ENCODE data around the gene ZNF598. TPM values are rescaled to one million over a fixed set of nuclear protein-coding genes. Genes with fewer than 3 reads are reported as not detected.

Gene ZNF598
- total and polyA plus RNA-seq, 7 experiments from 2014 or later: 1.9 to 63.2 (median 46.0) TPM

DNA sequence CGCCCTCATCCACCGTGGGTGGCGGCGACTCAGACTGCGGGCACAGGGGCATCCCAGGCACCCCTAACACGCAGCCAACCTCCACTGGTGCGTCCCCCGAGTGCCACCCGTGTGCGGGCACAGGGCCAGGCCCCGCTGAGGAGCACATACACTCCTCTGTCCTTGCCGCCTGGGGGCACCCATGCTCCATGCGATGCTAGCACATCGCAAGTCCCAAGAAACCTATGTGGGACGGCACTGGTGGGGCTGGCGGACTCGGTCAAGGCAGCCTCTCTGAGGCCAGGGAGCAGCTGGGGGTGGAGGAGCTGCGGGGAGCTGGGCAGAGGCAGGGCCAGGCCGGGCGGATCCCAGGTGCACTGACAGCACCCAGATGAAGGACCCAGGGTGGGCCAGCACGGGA is 4.0 kb downstream of the ZNF598 start:
- ChIA-PET POLR2A (interaction anchor here (1.9 to 2.4 kb wide), 2 partner anchors 41 to 150 kb away, joined by 5 to 7 read pairs; partner anchors contain the start of genes RPS2 and TRAF7), CTCF (interaction anchor here (0.6 kb wide), 1 partner anchor 19 kb away, joined by 3 read pairs; no protein-coding TSS in a partner anchor)
- peaks cover 22 to 48% (median 35%) of the 10 kb centered on the region in 7 donors for H3K4me1 Mint-ChIP-seq
- no peaks in the 10 kb centered on the region for H3K27me3 Mint-ChIP-seq
- H3K36me3 ChIP-seq (ENCODE audit: control insufficient read depth in 2 of 3, insufficient read depth in 3 of 3, low read length in 3 of 3): peaks cover 0 to 30% (median 5%) of the 10 kb centered on the region in 3 experiments
- no peak overlapping the region for H3K4me3 ChIP-seq (ENCODE audit: low read length)
- ATAC-seq: no peak
- peaks cover 0 to 12% (median 0%) of the 10 kb centered on the region in 5 donors for H3K36me3 Mint-ChIP-seq
- no peak overlapping the region for H3K27ac ChIP-seq (ENCODE audit: low read depth, low read length)
- H3K9me3 Mint-ChIP-seq: no peaks in the 10 kb centered on the region
- H3K27ac Mint-ChIP-seq: peak overlapping the region in 1 of 9 donors; percentile 77
- H3K4me3 Mint-ChIP-seq: peak overlapping the region in 1 of 10 donors; percentile 87
- intact Hi-C loops (cut with micrococcal nuclease): loop anchor here in 1 of 2 donors (5.0 kb wide), 1 partner anchor 42 kb away; the partner anchor contains the start of genes NTHL1 and TSC2
- H3K4me1 ChIP-seq (ENCODE audit: control insufficient read depth in 2 of 2, insufficient read depth in 2 of 2, low read length in 2 of 2): peaks cover 36 to 38% of the 10 kb centered on the region in 2 donors
- no peaks in the 10 kb centered on the region for H3K9me3 ChIP-seq (ENCODE audit: control insufficient read depth in 2 of 3, low read length in 3 of 3)
- H3K27me3 ChIP-seq (ENCODE audit: control insufficient read depth in 2 of 2, insufficient read depth in 2 of 2, low read length in 2 of 2): no peaks in the 10 kb centered on the region
- no peak for DNase-seq

DNA sequence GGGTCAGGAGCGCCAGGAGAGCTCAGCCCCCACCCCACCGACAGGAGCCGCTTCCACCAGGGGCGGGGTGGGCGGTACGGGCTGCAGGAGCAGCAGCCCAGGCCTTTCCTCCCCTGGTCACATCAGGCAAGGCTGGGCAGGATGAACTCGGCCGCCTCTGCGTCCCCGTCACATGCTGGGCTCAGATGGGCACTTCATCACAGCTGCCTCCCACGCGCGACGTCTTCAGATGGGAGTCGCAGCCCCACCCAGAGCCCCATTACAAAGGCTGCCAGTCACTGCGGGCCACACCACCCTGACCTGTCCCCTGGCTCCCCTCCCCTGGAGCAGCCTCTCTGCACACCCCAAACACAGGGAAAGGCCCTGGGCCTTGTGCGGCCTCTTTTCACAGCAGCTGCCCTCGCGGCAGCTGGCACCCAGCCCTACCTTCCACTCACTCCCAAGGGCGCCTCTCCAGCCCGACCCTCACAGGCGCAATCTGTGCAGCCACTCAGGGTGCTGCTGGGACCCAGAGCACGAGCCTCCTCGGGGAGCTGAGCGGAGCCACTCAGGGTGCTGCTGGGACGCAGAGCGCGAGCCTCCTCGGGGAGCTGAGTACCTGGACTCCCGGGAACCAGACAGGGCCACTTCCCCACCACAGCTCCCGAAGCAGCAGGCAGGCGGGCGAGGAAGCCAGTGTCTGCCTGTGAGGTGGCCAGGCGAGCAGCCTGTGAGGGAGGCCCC is 4.7 kb downstream of the ZNF598 start:
- intact Hi-C loops (cut with micrococcal nuclease): loop anchor here in 1 of 2 donors (5.0 kb wide), 1 partner anchor 42 kb away; the partner anchor contains the start of genes NTHL1 and TSC2
- H3K4me3 Mint-ChIP-seq: peak overlapping the region in 2 of 10 donors; percentile 14 to 21
- ATAC-seq (no peak), DNase-seq (no peak)
- Histone ChIP-seq H3K27me3 (ENCODE audit: control insufficient read depth in 2 of 2, insufficient read depth in 2 of 2, low read length in 2 of 2) (no peaks in the 10 kb centered on the region), H3K27ac (ENCODE audit: low read depth, low read length) (no peak overlapping the region), H3K4me3 (ENCODE audit: low read length) (no peak overlapping the region), H3K36me3 (ENCODE audit: control insufficient read depth in 2 of 3, insufficient read depth in 3 of 3, low read length in 3 of 3) (peaks cover 0 to 37% (median 5%) of the 10 kb centered on the region in 3 experiments), H3K9me3 (ENCODE audit: control insufficient read depth in 2 of 3, low read length in 3 of 3) (no peaks in the 10 kb centered on the region), H3K4me1 (ENCODE audit: control insufficient read depth in 2 of 2, insufficient read depth in 2 of 2, low read length in 2 of 2) (peaks cover 29 to 31% of the 10 kb centered on the region in 2 donors)
- H3K36me3 Mint-ChIP-seq: peaks cover 0 to 12% (median 0%) of the 10 kb centered on the region in 5 donors
- H3K27ac Mint-ChIP-seq: no peak overlapping the region
- POLR2A ChIA-PET: interaction anchor here (1.3 to 2.4 kb wide), 4 partner anchors 10 to 150 kb away, joined by 4 to 8 read pairs (median 6); partner anchors contain the start of genes RPS2 and TRAF7
- peaks cover 22 to 42% (median 30%) of the 10 kb centered on the region in 7 donors for H3K4me1 Mint-ChIP-seq
- CTCF ChIA-PET: interaction anchor here (0.6 to 1.6 kb wide), 2 partner anchors 19 to 150 kb away, joined by 3 to 11 read pairs; partner anchors contain the start of gene TRAF7
- no peaks in the 10 kb centered on the region for H3K9me3 Mint-ChIP-seq
- no peaks in the 10 kb centered on the region for H3K27me3 Mint-ChIP-seq

DNA sequence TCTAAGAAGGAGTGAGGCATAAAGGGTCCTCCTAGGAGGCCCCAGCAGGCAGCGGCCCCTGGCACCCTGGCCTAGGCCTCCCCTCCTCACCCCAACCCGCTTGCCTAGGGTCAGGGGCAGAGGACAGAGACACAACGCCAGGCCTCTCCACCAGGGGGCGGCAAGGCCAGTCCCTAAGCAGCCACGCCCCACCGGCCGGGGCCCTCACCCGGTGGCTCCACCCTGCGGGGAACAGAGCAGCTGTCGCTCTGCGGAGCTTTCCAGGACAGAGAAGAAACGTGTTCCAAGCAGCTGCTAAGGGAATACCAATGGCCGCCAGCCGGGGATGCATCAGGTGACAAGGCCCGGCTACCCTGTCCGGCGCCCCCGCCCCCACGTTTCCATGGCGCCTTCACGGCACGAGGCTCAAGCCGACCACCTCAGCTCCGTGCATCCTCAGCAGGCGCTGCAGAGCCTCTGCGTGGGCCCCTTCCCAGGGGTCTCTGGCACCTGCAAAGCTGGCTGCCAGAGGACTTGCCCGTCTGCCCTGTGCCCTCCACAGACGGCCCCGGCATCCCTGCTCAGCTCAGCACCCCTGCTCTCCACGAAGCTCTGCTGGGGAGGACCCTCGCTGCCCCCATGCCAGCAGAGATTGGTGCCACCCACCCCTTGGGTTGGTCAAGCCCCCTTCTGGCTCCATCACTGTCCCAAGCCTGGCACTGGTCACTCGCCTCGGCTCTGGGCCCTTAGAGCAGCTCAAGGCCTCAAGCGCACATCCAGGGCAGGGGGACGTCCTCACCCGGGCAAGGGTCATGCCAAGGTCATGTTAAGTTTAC is 5.6 kb downstream of the ZNF598 start:
- intact Hi-C loops (cut with micrococcal nuclease): no loop called here
- no peaks in the 10 kb centered on the region for H3K9me3 ChIP-seq (ENCODE audit: control insufficient read depth in 2 of 3, low read length in 3 of 3)
- peaks cover 27 to 29% of the 10 kb centered on the region in 2 donors for H3K4me1 ChIP-seq (ENCODE audit: control insufficient read depth in 2 of 2, insufficient read depth in 2 of 2, low read length in 2 of 2)
- peaks cover 0 to 46% (median 5%) of the 10 kb centered on the region in 3 experiments for H3K36me3 ChIP-seq (ENCODE audit: control insufficient read depth in 2 of 3, insufficient read depth in 3 of 3, low read length in 3 of 3)
- no peak overlapping the region for H3K27ac ChIP-seq (ENCODE audit: low read depth, low read length)
- peak overlapping the region in 3 of 10 donors; percentile 35 to 66 (median 58) for H3K4me3 Mint-ChIP-seq
- peak; percentile 98 for ATAC-seq
- peak; percentile 71 to 91 (median 83) for DNase-seq
- H3K4me1 Mint-ChIP-seq: peaks cover 20 to 41% (median 30%) of the 10 kb centered on the region in 7 donors
- no peaks in the 10 kb centered on the region for H3K27me3 ChIP-seq (ENCODE audit: control insufficient read depth in 2 of 2, insufficient read depth in 2 of 2, low read length in 2 of 2)
- H3K36me3 Mint-ChIP-seq: peaks cover 0 to 12% (median 0%) of the 10 kb centered on the region in 5 donors
- no peaks in the 10 kb centered on the region for H3K27me3 Mint-ChIP-seq
- CTCF ChIA-PET: interaction anchor here (0.6 to 1.7 kb wide), 9 partner anchors 18 to 803 kb away, joined by 3 to 11 read pairs (median 3); partner anchors contain the start of genes GFER, PKD1 and TRAF7
- H3K9me3 Mint-ChIP-seq: no peaks in the 10 kb centered on the region
- no peak overlapping the region for H3K27ac Mint-ChIP-seq
- POLR2A ChIA-PET: interaction anchor here (0.7 to 2.4 kb wide), 8 partner anchors 9 to 177 kb away, joined by 3 to 8 read pairs (median 4); partner anchors contain the start of genes FAHD1, RAB26, RPS2 and TRAF7
- no peak overlapping the region for H3K4me3 ChIP-seq (ENCODE audit: low read length)

DNA sequence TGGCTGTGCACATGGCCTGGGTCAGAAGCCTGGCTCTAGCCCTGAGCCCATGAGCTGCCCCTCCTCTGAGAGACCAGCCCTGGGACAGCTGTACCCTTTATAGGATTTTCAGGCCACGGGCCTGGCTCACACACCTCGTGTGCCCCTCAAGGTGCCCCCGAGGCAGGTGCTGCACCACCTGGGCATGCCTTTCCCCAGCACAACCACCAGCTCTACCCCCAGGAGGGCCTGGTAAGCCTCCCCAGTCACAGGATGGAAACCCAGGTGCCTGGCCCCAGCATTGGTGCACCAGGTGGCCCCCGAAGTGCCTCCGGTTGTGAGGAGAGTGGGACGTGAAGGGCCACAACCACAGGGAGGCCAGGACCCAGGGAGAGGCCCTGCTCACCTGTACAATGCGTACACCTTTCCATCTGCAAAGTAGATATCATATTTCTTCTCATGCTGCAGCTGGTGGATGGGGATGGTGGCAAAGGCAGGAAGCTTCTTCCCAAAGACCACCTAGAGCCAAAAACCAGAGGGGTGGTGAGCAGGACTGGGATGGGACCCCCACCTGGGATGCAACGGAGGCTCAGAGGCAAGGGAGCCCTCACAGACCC is 6.3 kb downstream of the ZNF598 start:
- intact Hi-C loops (cut with micrococcal nuclease): no loop called here

DNA sequence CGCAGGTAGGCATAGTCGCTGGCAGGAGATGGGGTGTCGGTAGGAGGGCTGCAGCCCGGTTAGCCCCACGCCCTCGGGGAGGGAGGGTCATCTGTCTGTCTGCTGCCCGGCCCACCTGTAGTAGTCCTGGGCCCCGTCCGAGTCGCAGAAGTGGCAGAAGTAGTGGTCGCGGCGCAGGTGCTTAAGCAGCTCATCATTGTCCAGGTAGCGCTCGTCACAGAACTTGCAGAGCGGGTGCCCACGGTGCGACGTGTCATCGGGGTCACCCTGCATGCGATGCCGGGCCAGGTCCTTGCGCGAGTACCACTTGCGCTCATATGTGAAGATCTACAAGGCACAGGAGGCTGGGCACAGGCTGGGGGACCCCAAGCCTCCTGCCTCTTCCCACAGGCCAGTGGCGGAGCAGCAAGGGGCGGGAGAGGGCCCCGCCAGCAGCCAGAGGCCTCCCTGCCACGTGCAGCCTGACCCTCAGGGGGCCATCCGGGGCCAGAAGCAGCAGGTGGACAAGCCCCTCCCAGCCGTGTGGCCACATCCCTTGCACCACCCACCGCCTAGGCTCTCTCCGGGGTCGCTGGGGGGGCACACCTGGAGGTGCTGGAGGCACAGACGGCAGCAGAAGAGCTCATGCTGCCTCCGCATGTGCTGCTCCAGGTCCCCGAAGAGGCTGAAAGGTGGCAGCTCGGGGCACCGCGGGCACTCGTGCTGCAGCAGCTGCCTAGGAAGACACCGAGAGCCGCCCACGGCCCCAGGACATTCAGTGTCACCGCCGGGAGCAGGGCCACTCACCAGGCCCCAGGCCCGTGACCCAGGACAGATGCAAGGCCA is 7.0 kb downstream of the ZNF598 start:
- intact Hi-C loops (cut with micrococcal nuclease): no loop called here
- POLR2A ChIA-PET: interaction anchor here (0.5 to 2.1 kb wide), 6 partner anchors 9 to 606 kb away, joined by 3 to 8 read pairs (median 3); partner anchors contain the start of genes FAHD1 and TRAF7

More for the DNA sequence above, 6.3 kb downstream of the ZNF598 start:
- Mint-ChIP-seq H3K27ac (no peak overlapping the region), H3K36me3 (peaks cover 0 to 10% (median under 1%) of the 10 kb centered on the region in 5 donors), H3K27me3 (no peaks in the 10 kb centered on the region), H3K9me3 (no peaks in the 10 kb centered on the region), H3K4me1 (peaks cover 14 to 35% (median 24%) of the 10 kb centered on the region in 7 donors), H3K4me3 (peak overlapping the region in 1 of 10 donors; percentile 66)
- no peak overlapping the region for H3K4me3 ChIP-seq (ENCODE audit: low read length)
- CTCF ChIA-PET: interaction anchor here (0.6 to 1.7 kb wide), 7 partner anchors 133 to 802 kb away, joined by 3 to 11 read pairs (median 3); partner anchors contain the start of genes PKD1 and TRAF7
- H3K36me3 ChIP-seq (ENCODE audit: control insufficient read depth in 2 of 3, insufficient read depth in 3 of 3, low read length in 3 of 3): peaks cover 0 to 53% (median 5%) of the 10 kb centered on the region in 3 experiments
- DNase-seq (no peak), ATAC-seq (no peak)
- no peak overlapping the region for H3K27ac ChIP-seq (ENCODE audit: low read depth, low read length)
- H3K27me3 ChIP-seq (ENCODE audit: control insufficient read depth in 2 of 2, insufficient read depth in 2 of 2, low read length in 2 of 2): no peaks in the 10 kb centered on the region
- no peaks in the 10 kb centered on the region for H3K9me3 ChIP-seq (ENCODE audit: control insufficient read depth in 2 of 3, low read length in 3 of 3)
- peaks cover 20 to 22% of the 10 kb centered on the region in 2 donors for H3K4me1 ChIP-seq (ENCODE audit: control insufficient read depth in 2 of 2, insufficient read depth in 2 of 2, low read length in 2 of 2)
- POLR2A ChIA-PET: interaction anchor here (0.8 to 2.4 kb wide), 5 partner anchors 10 to 176 kb away, joined by 3 to 8 read pairs (median 3); partner anchors contain the start of genes FAHD1, RAB26 and RPS2

More for the DNA sequence above, 7.0 kb downstream of the ZNF598 start:
- Mint-ChIP-seq H3K27me3 (no peaks in the 10 kb centered on the region), H3K4me3 (no peak overlapping the region), H3K9me3 (no peaks in the 10 kb centered on the region), H3K36me3 (peaks cover 0 to 9% (median 3%) of the 10 kb centered on the region in 5 donors), H3K27ac (no peak overlapping the region), H3K4me1 (peaks cover 9 to 28% (median 18%) of the 10 kb centered on the region in 7 donors)
- H3K36me3 ChIP-seq (ENCODE audit: control insufficient read depth in 2 of 3, insufficient read depth in 3 of 3, low read length in 3 of 3): peaks cover 0 to 59% (median 5%) of the 10 kb centered on the region in 3 experiments
- H3K4me1 ChIP-seq (ENCODE audit: control insufficient read depth in 2 of 2, insufficient read depth in 2 of 2, low read length in 2 of 2): peaks cover 13 to 15% of the 10 kb centered on the region in 2 donors
- no peak overlapping the region for H3K4me3 ChIP-seq (ENCODE audit: low read length)
- DNase-seq (no peak), ATAC-seq (no peak)
- H3K27ac ChIP-seq (ENCODE audit: low read depth, low read length): no peak overlapping the region
- no peaks in the 10 kb centered on the region for H3K27me3 ChIP-seq (ENCODE audit: control insufficient read depth in 2 of 2, insufficient read depth in 2 of 2, low read length in 2 of 2)
- CTCF ChIA-PET: interaction anchor here (0.6 to 1.7 kb wide), 8 partner anchors 135 to 801 kb away, joined by 3 to 11 read pairs (median 3); partner anchors contain the start of gene TRAF7
- no peaks in the 10 kb centered on the region for H3K9me3 ChIP-seq (ENCODE audit: control insufficient read depth in 2 of 3, low read length in 3 of 3)

All from naive thymus-derived CD4-positive, alpha-beta T cell (primary cell).